ENCODE data around the gene SCAANT1. TPM values are rescaled to one million over a fixed set of nuclear protein-coding genes. Genes with fewer than 3 reads are reported as not detected.
A peak's percentile ranks its signal among the peaks of the same experiment; 100 is the strongest.

Gene SCAANT1
- not detected for total RNA-seq

GRCh38 chr3:63911873-63912767 lies at the start of gene SCAANT1:
TSS of gene SCAANT1 (minus strand) at chr3:63912383.
- intact Hi-C loops (cut with DNase I): no loop called here
- ATAC-seq (peak; percentile 94), DNase-seq (ENCODE audit: low spot score) (peak; percentile 94)

DNA sequence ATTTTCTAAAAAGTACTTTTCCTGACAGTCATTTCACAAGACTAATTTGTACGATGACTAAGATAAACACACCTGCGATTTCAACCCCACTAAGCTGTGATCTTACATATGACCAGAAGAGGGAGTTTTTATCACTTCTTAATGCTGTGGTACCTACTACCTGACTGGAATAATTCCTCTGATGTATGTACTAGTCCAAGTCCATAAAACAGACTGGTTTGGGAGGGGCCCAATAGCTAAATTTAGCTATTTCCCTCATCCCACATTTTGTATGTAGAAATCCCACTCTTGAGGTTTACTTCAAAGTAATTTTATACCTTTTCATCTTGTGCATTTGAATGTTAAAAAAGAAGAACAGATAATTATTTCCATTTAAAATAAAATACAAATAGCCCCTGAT lies 49.7 kb upstream of the SCAANT1 start:
- DNase-seq (ENCODE audit: low spot score): no peak
- peak; percentile 67 for ATAC-seq
- intact Hi-C loops (cut with DNase I): no loop called here

DNA sequence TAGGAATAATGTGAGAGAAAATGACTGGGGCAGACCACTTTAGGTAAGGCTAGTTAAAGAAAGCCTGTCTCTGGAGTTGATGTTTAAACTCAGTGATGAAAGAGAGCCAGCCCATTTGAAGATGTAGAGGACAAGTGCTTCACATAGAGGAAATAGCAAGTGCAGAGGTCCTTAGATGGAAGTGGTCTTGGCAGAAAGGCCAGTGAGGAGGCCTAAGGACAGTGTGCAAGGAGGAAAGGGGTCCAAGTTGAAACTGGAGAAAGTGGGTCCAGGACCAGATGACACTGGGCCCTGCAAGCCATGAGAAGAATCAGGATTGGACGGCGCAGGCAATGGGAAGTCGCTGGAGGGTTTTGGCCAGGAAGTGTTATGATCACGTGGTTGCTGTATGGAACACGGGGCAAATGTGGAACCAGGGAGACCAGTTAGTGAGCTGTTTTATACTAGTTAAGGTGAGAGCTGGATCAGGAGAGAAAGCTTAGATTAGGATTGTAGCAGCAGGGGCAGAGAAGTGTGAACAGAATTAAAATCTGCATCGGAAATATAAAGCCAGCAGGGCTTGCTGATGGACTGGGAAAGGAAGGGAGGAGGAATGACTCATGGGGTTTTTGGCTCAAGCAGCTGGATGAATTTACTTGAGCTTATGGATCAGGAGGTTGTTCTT lies 48.0 kb upstream of the SCAANT1 start:
- ATAC-seq (peak; percentile 70), DNase-seq (ENCODE audit: low spot score) (peak; percentile 62)
- intact Hi-C loops (cut with DNase I): no loop called here

DNA sequence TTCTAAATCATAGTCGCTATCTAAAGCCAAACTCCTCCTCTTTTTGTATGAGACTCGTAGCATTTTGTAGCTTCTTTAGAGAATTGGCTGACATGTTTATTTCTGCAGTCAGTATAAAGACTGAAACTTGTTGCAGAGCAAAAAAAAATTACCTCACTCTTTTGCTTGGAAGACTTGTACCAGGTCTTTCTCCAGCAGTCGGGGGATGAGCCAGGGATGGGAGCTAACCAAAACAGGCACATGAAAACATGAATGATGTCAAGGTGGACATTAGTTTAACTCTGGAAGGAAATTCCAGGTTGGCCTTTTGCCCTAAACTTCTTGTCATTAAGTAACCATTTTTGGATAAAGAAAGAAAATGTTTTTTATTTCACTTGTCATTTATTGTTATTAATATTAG lies 47.0 kb upstream of the SCAANT1 start:
- intact Hi-C loops (cut with DNase I): no loop called here
- DNase-seq (ENCODE audit: low spot score) (no peak), ATAC-seq (no peak)

- DNase-seq (ENCODE audit: low spot score): no peak
- intact Hi-C loops (cut with DNase I): no loop called here
- ATAC-seq: no peak
These were observed 43.8 kb upstream of the SCAANT1 start for GRCh38 chr3:63955830-63956545.

GRCh38 chr3:63955036-63955650 lies 43.0 kb upstream of the SCAANT1 start:
- intact Hi-C loops (cut with DNase I): no loop called here
- ATAC-seq (no peak), DNase-seq (ENCODE audit: low spot score) (no peak)

- intact Hi-C loops (cut with DNase I): no loop called here
- DNase-seq (ENCODE audit: low spot score) (no peak), ATAC-seq (peak; percentile 13)
These were observed 42.0 kb upstream of the SCAANT1 start for GRCh38 chr3:63954182-63954581.

DNA sequence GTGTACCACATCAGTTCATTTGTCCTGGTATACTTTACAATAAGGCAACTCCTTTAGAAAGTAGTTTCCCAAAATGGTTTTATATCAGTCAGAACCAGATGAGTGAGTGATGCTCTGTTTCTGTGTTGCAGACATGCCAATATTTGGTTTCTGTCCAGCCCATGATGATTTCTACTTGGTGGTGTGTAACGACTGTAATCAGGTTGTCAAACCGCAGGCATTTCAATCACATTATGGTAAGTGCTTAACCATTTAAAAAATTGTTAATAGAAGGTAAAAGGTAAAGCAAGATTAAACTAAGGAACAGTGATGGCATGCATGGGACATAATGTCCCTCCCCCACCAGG lies 40.0 kb upstream of the SCAANT1 start:
- ATAC-seq: no peak
- intact Hi-C loops (cut with DNase I): no loop called here
- DNase-seq (ENCODE audit: low spot score): no peak

- intact Hi-C loops (cut with DNase I): no loop called here
- ATAC-seq (no peak), DNase-seq (ENCODE audit: low spot score) (no peak)
These were observed 39.5 kb upstream of the SCAANT1 start for GRCh38 chr3:63951492-63952247.

DNA sequence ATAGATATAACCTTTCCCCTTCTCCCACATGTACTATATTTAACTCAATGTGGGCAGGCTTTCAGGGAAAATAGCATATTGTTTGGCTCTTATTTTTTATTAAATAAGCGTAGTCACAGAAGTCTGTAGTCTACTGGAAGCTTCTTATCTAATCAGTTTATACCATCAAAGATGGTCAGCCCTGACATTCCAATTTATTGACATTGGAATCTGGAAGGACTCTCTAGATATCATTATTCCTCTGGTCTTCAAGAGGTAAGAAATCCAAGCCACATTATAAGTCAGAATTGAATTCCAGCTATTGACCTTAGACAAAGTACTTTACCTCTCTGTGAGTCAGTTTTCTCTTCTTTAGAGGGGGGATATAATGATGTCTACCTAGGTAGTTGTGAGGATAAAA lies 38.5 kb upstream of the SCAANT1 start:
- DNase-seq (ENCODE audit: low spot score): no peak
- ATAC-seq: no peak

GRCh38 chr3:63949005-63949404 lies 36.8 kb upstream of the SCAANT1 start:
- no peak for DNase-seq (ENCODE audit: low spot score)
- intact Hi-C loops (cut with DNase I): no loop called here

More for the DNA sequence above, 38.5 kb upstream of the SCAANT1 start:
- intact Hi-C loops (cut with DNase I): no loop called here

DNA sequence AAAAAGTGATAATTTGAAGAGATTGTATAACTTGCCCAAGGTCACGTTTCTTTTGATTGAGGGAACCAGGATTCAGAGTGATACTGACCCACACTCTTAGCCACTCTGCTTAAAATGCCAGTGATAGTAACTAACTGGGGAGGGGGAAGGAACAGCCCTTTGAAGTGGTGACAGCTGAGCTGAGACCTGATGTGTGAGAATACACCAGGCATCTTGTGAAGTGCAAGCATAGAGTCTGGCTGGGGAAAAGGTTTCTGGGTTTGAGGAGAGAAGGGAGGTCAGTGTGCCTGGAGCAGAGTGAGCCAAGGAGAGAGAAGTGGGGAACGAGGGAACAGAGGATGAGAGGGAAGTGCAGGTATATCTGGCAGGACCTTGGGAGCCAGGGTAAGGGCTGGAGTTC lies 35.4 kb upstream of the SCAANT1 start:
- no peak for ATAC-seq
- intact Hi-C loops (cut with DNase I): no loop called here
- no peak for DNase-seq (ENCODE audit: low spot score)

More at GRCh38 chr3:63949005-63949404, 36.8 kb upstream of the SCAANT1 start:
- ATAC-seq: no peak

- DNase-seq (ENCODE audit: low spot score): no peak
- no peak for ATAC-seq
- intact Hi-C loops (cut with DNase I): no loop called here
These were observed 34.6 kb upstream of the SCAANT1 start for GRCh38 chr3:63946753-63947152.

DNA sequence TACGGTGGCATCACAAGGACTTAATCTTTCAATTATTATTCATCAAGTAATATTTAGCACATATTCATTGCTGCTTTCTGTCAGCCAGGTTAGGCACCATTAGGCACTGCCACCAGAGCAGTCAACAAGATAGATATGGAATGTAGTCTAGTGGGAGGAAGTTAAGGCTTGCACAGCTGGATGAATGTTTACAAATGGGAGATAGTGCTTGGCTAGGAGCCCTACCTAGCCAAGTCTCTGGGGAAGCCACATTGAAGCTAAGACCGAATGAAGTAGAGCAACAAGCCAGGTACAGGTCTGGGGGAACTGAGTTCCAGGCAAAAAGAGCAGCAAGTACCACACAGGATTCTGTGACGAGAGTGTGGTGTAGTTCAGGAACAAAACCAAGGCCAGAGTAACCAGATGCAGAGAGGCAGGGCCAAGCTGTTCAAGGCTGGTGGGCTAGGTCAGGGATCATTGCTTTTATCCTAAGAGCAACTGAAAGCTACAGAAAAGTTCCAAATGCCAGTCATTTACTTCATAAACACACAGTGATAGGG lies 33.4 kb upstream of the SCAANT1 start:
- ATAC-seq: peak; percentile 28
- intact Hi-C loops (cut with DNase I): no loop called here
- no peak for DNase-seq (ENCODE audit: low spot score)

DNA sequence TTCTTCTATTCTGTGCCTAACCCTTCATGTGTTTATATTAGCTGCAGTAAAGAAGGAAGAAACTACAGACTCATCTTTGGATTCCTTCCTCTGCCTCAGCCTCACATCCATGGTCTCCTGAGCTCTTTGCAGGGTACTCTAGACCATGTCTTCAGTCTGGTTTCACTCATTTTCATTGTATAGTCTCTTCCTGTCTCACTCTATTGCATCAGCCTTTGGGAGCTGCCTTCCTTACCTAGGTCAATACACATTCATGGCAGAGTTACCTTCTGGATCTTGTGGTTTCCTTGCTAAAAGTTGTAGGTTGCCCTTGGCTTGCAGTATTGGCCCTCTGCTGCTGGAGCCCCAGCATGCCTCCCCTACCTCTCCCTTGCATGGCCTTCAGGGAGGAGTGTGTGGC lies 31.5 kb upstream of the SCAANT1 start:
- intact Hi-C loops (cut with DNase I): no loop called here
- no peak for ATAC-seq
- DNase-seq (ENCODE audit: low spot score): no peak

DNA sequence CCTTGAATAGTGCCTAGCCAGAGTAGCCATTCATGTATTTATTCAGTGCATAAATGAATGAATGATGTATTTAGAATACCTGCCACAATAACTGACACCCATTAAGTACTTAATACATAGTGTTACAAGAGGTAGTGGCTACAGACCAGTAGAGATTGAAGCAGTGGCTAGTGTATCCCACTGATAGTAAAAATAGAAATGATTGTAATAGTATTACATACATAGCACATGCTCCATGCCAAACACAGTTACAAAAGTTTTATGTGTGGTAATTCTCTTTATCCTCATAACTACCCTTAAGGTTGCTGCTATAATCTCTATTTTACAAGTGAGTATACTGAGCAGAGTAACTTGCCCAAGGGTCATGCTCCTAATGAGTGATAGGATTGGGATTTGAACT lies 30.3 kb upstream of the SCAANT1 start:
- ATAC-seq: no peak
- intact Hi-C loops (cut with DNase I): no loop called here
- no peak for DNase-seq (ENCODE audit: low spot score)

GRCh38 chr3:63940389-63940757 lies 28.2 kb upstream of the SCAANT1 start:
- DNase-seq (ENCODE audit: low spot score) (no peak), ATAC-seq (no peak)
- intact Hi-C loops (cut with DNase I): no loop called here

All from sciatic nerve (tissue), 2 donors.